NCI-H2196 treated with DMSO at 0.1 percent for 48 hours (cell line): Measurements from ENCODE around the gene SH3GL1.

Source experiments
- DNase-seq: peaks from one replicate; lab custom pipeline; 2025; ENCODE audit not compliant: unreplicated experiment; lab: John Stamatoyannopoulos, UW

Gene SH3GL1

DNA sequence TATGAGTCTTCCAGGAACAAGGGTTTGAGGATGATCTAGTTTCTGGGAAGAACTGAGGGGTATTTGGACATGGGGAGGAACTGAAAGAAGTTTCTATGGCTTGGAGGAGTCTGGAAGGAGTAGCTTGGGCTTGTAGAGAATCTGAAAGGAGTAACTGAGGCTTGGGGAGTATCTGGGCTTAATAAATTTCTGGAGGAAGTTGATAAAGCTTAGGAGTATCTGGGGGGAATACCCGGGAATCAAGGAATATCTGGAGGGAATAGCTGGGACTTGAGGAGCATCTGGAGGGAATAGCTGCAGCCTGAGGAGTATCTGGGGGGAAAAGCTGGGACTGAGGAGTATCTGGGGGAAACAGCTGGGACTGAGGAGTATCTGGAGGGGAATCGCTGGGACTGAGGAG is 79.9 kb downstream of the SH3GL1 start:
- DNase-seq = no peak

- DNase-seq = no peak
These were observed 81.2 kb downstream of the SH3GL1 start for GRCh38 chr19:4319067-4319718.

GRCh38 chr19:4318460-4318859 is 81.9 kb downstream of the SH3GL1 start:
- no peak for DNase-seq

DNA sequence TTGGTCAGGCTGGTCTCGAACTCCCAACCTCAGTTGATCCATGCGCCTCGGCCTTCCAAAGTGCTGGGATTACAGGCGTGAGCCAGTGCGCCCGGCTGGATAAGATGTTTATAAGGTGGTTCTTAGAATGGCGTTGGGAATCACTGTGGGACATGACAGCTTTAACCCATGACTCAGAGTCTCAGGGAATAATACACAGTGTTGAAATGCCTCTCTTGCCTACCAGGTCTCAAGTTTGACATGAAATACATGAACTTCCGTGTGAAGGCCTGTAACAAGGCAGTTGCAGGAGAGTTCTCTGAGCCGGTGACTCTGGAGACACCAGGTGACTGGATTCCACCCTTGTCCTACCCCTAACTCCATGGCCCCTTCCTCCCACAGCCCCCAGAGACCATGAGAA is 83.4 kb downstream of the SH3GL1 start:
- DNase-seq = no peak

DNA sequence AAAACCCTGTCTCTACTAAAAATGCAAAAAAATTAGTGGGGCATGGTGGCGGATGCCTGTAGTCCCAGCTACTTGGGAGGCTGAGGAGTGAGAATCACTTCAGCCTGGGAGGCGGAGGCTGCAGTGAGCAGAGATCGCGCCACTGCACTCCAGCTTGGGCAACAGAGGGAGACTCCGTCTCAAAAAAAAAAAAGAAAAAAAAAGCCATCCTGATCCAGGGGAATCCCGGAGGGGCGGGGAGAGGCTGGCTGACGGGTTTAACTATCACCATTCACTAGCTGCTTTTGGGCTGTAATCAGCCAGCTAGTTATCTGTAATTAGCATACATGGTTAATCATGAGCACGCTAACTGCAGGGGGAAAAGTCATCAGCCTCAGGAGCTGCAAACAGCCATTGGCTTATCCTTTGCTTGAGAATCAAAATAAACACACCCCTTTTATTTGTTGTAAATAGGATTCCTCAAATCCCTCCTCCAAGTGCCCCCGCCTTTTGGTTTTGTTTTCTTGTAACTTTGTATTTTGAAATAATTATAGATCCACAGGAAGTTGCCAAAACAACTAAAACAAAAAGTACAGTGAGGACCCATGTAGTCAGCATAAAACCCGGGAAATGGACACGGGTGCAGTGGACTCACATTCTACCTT is 86.4 kb downstream of the SH3GL1 start:
- DNase-seq = no peak
